A549 (cell line): Measurements from ENCODE around the gene TRMT5. TPM values are rescaled to one million over a fixed set of nuclear protein-coding genes. Genes with fewer than 3 reads are reported as not detected.

ENCODE experiments used
- BCL3 ChIP-seq: fragments of >200 bp; sonication (Bioruptor Twin); formaldehyde crosslinking; IDR thresholded peaks from 3 replicates; pipeline ENCODE4 v1.6.1; 2016
- BHLHE40 ChIP-seq: IDR thresholded peaks from 2 replicates; pipeline ENCODE4 v1.6.1; 2012; ENCODE audit warnings: low read depth, low read length, inconsistent platforms
- CHD2 ChIP-seq: fragments of 150-350 bp; IDR thresholded peaks from 2 replicates; pipeline ENCODE4 v1.6.1; 2014; ENCODE audit warnings: low read length; ENCODE audit not compliant: partially characterized antibody
- CHD4 ChIP-seq: fragments of 200-600 bp; sonication (generic); IDR thresholded peaks from 2 replicates; pipeline ENCODE4 v1.6.1; 2016; ENCODE audit warnings: antibody characterized with exemption, mild to moderate bottlenecking, borderline replicate concordance
- CTCF ChIP-seq: fragments of >200 bp; sonication (Bioruptor Twin); formaldehyde crosslinking; IDR thresholded peaks from 3 replicates; pipeline ENCODE4 v1.5.1; 2016
- E2F6 ChIP-seq: IDR thresholded peaks from 2 replicates; pipeline ENCODE4 v1.6.1; 2012; ENCODE audit warnings: low read depth, borderline replicate concordance
- EHMT2 ChIP-seq: fragments of 200-600 bp; sonication (generic); IDR thresholded peaks from 2 replicates; pipeline ENCODE4 v1.6.1; 2016; ENCODE audit warnings: antibody characterized with exemption, low read depth, mild to moderate bottlenecking, moderate library complexity
- FOSB ChIP-seq: fragments of 250-450 bp; sonication (Bioruptor Pico); IDR thresholded peaks from 2 replicates; pipeline ENCODE4 v1.5.0; 2020; ENCODE audit warnings: mild to moderate bottlenecking, moderate library complexity
- FOSL2 ChIP-seq, 2 experiments: fragments of 450-650 bp in 1 of 2; fragments of >200 bp in 1 of 2; sonication (Bioruptor Twin) in 1 of 2; formaldehyde crosslinking; IDR thresholded peaks; 2 replicates each; pipeline versions ENCODE4 v1.5.0 to v1.6.1; 2016 to 2020; ENCODE audit warnings: mild to moderate bottlenecking in 1 of 2, moderate library complexity in 1 of 2
- FOXS1 ChIP-seq: fragments of 250-450 bp; sonication (Bioruptor Pico); IDR thresholded peaks from 2 replicates; pipeline ENCODE4 v1.5.0; 2020; ENCODE audit warnings: mild to moderate bottlenecking, moderate library complexity
- HDAC2 ChIP-seq: fragments of 200-600 bp; sonication (generic); IDR thresholded peaks from 2 replicates; pipeline ENCODE4 v1.6.1; 2016
- HES2 ChIP-seq: fragments of >200 bp; sonication (Bioruptor Twin); formaldehyde crosslinking; IDR thresholded peaks from 2 replicates; pipeline ENCODE4 v1.6.1; 2016
- HOXB13 ChIP-seq: fragments of 250-450 bp; sonication (Bioruptor Pico); IDR thresholded peaks from 2 replicates; pipeline ENCODE4 v1.5.0; 2020; ENCODE audit warnings: low read depth, mild to moderate bottlenecking, moderate library complexity
- HOXB5 ChIP-seq: fragments of 250-450 bp; sonication (Bioruptor Pico); IDR thresholded peaks from 2 replicates; pipeline ENCODE4 v1.5.0; 2020; ENCODE audit warnings: mild to moderate bottlenecking, moderate library complexity
- JUN ChIP-seq, 2 experiments: fragments of >200 bp; sonication (Bioruptor Twin); formaldehyde crosslinking; IDR thresholded peaks; 2 replicates in 1 of 2; 3 replicates in 1 of 2; pipeline ENCODE4 v1.6.1; 2016 to 2017
- JUNB ChIP-seq: fragments of >200 bp; sonication (Bioruptor Twin); formaldehyde crosslinking; IDR thresholded peaks from 2 replicates; pipeline ENCODE4 v1.6.1; 2016
- MYC ChIP-seq: IDR thresholded peaks from 2 replicates; pipeline ENCODE4 v1.6.1; 2012; ENCODE audit warnings: mild to moderate bottlenecking, inconsistent platforms, low read length, improper control_type of control experiment, borderline replicate concordance
- NFE2L2 ChIP-seq: fragments of 150-350 bp; conservative IDR thresholded peaks from 2 replicates; pipeline ENCODE4 v1.6.1; 2014; ENCODE audit warnings: low read length
- NR3C1 ChIP-seq: fragments of >200 bp; sonication (Bioruptor Twin); formaldehyde crosslinking; IDR thresholded peaks from 3 replicates; pipeline ENCODE4 v1.6.1; 2017
- POLR2A ChIP-seq: IDR thresholded peaks from 2 replicates; pipeline ENCODE4 v1.6.1; 2012; ENCODE audit warnings: mild to moderate bottlenecking, low read length
- RAD21 ChIP-seq, 2 experiments: fragments of >200 bp in 1 of 2; sonication (Bioruptor Twin) in 1 of 2; formaldehyde crosslinking in 1 of 2; IDR thresholded peaks in 1 of 2; conservative IDR thresholded peaks in 1 of 2; 2 replicates in 1 of 2; 3 replicates in 1 of 2; pipeline ENCODE4 v1.6.1; 2012 to 2018; ENCODE audit warnings: inconsistent platforms in 1 of 2
- RARB ChIP-seq: fragments of 250-450 bp; sonication (Bioruptor Pico); IDR thresholded peaks from 2 replicates; pipeline ENCODE4 v1.8.0; 2021; ENCODE audit warnings: mild to moderate bottlenecking, moderate library complexity
- REST ChIP-seq: fragments of 200-600 bp; sonication (generic); IDR thresholded peaks from 2 replicates; pipeline ENCODE4 v1.6.1; 2016; ENCODE audit warnings: antibody characterized with exemption, mild to moderate bottlenecking, moderate library complexity
- SMC3 ChIP-seq: fragments of >200 bp; sonication (Bioruptor Twin); formaldehyde crosslinking; IDR thresholded peaks from 3 replicates; pipeline ENCODE4 v1.6.1; 2018; ENCODE audit warnings: inconsistent platforms
- TFCP2L1 ChIP-seq: fragments of 250-450 bp; sonication (Bioruptor Pico); IDR thresholded peaks from 2 replicates; pipeline ENCODE4 v1.5.0; 2021; ENCODE audit warnings: mild to moderate bottlenecking
- TP53 ChIP-seq: fragments of 250-450 bp; sonication (Bioruptor Pico); IDR thresholded peaks from 2 replicates; pipeline ENCODE4 v1.5.0; 2021; ENCODE audit warnings: mild to moderate bottlenecking, moderate library complexity
- polyA plus RNA-seq, 4 experiments: library from polyadenylated mRNA; depleted of rRNA in 3 of 4; stranded (reverse); fragments of >200 nt; fragmentation: RNase III in 1 of 4; extraction: RNeasy Plus Mini Kit Qiagen cat#74134 plus additional on column Dnase treatment in 1 of 4; gene quantifications; 2 replicates in 3 of 4; 3 replicates in 1 of 4; pipeline ENCODE4 v1.2.3, GENCODE V29; 2011 to 2017
- TF ChIP-seq, protein P1 (sequence below): IDR thresholded peaks from 2 replicates; pipeline ENCODE4 v1.6.1; 2012

TRMT5 gene
- polyA plus RNA-seq, 2 of the 4 experiments (the other 2 are of a cell fraction): 18.2 to 18.8 TPM

GRCh38 chr14:60980811-60981632, at the start of gene TRMT5, which contains the start of gene SLC38A6 (continued):
- no peak for TF ChIP-seq REST
- peak; percentile 96 for TF ChIP-seq MYC
- peak; percentile 79 for TF ChIP-seq E2F6
- no peak for TF ChIP-seq EHMT2
- TF ChIP-seq, protein P1, sequence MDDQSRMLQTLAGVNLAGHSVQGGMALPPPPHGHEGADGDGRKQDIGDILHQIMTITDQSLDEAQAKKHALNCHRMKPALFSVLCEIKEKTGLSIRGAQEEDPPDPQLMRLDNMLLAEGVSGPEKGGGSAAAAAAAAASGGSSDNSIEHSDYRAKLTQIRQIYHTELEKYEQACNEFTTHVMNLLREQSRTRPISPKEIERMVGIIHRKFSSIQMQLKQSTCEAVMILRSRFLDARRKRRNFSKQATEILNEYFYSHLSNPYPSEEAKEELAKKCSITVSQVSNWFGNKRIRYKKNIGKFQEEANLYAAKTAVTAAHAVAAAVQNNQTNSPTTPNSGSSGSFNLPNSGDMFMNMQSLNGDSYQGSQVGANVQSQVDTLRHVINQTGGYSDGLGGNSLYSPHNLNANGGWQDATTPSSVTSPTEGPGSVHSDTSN: no peak
- TF ChIP-seq FOSL2 (IDR thresholded peaks at IDR 0.05): no peak
- peak; percentile 73 for TF ChIP-seq FOSL2 (CRISPR knock-in tag; IDR thresholded peaks at IDR 0.05)
- TF ChIP-seq CHD2: peak; percentile 13
- TF ChIP-seq JUNB: no peak
- no peak for TF ChIP-seq BHLHE40
- TF ChIP-seq HOXB5 (CRISPR knock-in tag): no peak
- TF ChIP-seq RAD21 (conservative IDR thresholded peaks at IDR 0.05 in 1 of 2, IDR thresholded peaks at IDR 0.05 in 1 of 2): peak in 1 of 2 experiments; percentile 17; a peak in 1 of 5 replicates
- no peak for TF ChIP-seq NFE2L2
- no peak for TF ChIP-seq HOXB13 (CRISPR knock-in tag)
- TF ChIP-seq SMC3: no peak; the same call in 2 of the 3 replicates
- peak; percentile 74; the same call in 2 of the 3 replicates for TF ChIP-seq BCL3
- TF ChIP-seq JUN (IDR thresholded peaks at IDR 0.05): peak; percentile 77 to 83; a peak in 4 of 5 replicates
- no peak for TF ChIP-seq TFCP2L1 (CRISPR knock-in tag)
- TF ChIP-seq CHD4: no peak
- no peak for TF ChIP-seq FOSB
- 0 out of 2 replicates have a peak, but pooled peaks have one; percentile 47 for TF ChIP-seq TP53 (CRISPR knock-in tag)
- TF ChIP-seq CTCF: no peak
- TF ChIP-seq FOXS1: no peak
- TF ChIP-seq NR3C1: no peak
- TF ChIP-seq RARB (CRISPR knock-in tag): no peak
- TF ChIP-seq HES2: no peak
- no peak for TF ChIP-seq HDAC2
- TF ChIP-seq POLR2A: peak; percentile 62
